ENCODE measurements around the gene HSPG2. TPM values are rescaled to one million over a fixed set of nuclear protein-coding genes. Genes with fewer than 3 reads are reported as not detected.
"Not testable (repeated sequence)": the region's sequence is repeated elsewhere in the genome, so short reads cannot be mapped to it uniquely, and the experiment has no call there.

HSPG2 gene
- total RNA-seq, 1 donor from 2014 or later: 1,732 TPM

- DNase-seq (ENCODE audit: low spot score); H3K36me3 Mint-ChIP-seq (ENCODE audit: low read depth, unreplicated experiment); H3K27me3 Mint-ChIP-seq (ENCODE audit: unreplicated experiment); H3K9me3 Mint-ChIP-seq (ENCODE audit: unreplicated experiment); H3K4me3 Mint-ChIP-seq (ENCODE audit: unreplicated experiment): not testable (repeated sequence)
- Mint-ChIP-seq H3K4me1 (ENCODE audit: unreplicated experiment) (peaks cover 18% of the 10 kb centered on the region), H3K27ac (ENCODE audit: unreplicated experiment) (peak overlapping the region; percentile 64)
Measured at GRCh38 chr1:21973948-21974347, 36.8 kb upstream of the HSPG2 start.

GRCh38 chr1:21972973-21973441, 35.9 kb upstream of the HSPG2 start:
- H3K27me3 Mint-ChIP-seq (ENCODE audit: unreplicated experiment); DNase-seq (ENCODE audit: low spot score); H3K9me3 Mint-ChIP-seq (ENCODE audit: unreplicated experiment); H3K4me3 Mint-ChIP-seq (ENCODE audit: unreplicated experiment); H3K36me3 Mint-ChIP-seq (ENCODE audit: low read depth, unreplicated experiment); H3K27ac Mint-ChIP-seq (ENCODE audit: unreplicated experiment): not testable (repeated sequence)
- H3K4me1 Mint-ChIP-seq (ENCODE audit: unreplicated experiment): peaks cover 23% of the 10 kb centered on the region

GRCh38 chr1:21970523-21970922, 33.4 kb upstream of the HSPG2 start:
- H3K9me3 Mint-ChIP-seq (ENCODE audit: unreplicated experiment); H3K36me3 Mint-ChIP-seq (ENCODE audit: low read depth, unreplicated experiment): not testable (repeated sequence)

GRCh38 chr1:21969066-21969465, 32.0 kb upstream of the HSPG2 start:
- not testable (repeated sequence) for DNase-seq (ENCODE audit: low spot score); H3K27me3 Mint-ChIP-seq (ENCODE audit: unreplicated experiment); H3K36me3 Mint-ChIP-seq (ENCODE audit: low read depth, unreplicated experiment); H3K4me3 Mint-ChIP-seq (ENCODE audit: unreplicated experiment); H3K9me3 Mint-ChIP-seq (ENCODE audit: unreplicated experiment)
- Mint-ChIP-seq H3K4me1 (ENCODE audit: unreplicated experiment) (peaks cover 20% of the 10 kb centered on the region), H3K27ac (ENCODE audit: unreplicated experiment) (peak overlapping the region; percentile 6)

More at GRCh38 chr1:21970523-21970922, 33.4 kb upstream of the HSPG2 start:
- peaks cover 23% of the 10 kb centered on the region for H3K4me1 Mint-ChIP-seq (ENCODE audit: unreplicated experiment)
- H3K27me3 Mint-ChIP-seq (ENCODE audit: unreplicated experiment); H3K27ac Mint-ChIP-seq (ENCODE audit: unreplicated experiment); DNase-seq (ENCODE audit: low spot score); H3K4me3 Mint-ChIP-seq (ENCODE audit: unreplicated experiment): not testable (repeated sequence)

- H3K36me3 Mint-ChIP-seq (ENCODE audit: low read depth, unreplicated experiment); H3K9me3 Mint-ChIP-seq (ENCODE audit: unreplicated experiment); DNase-seq (ENCODE audit: low spot score); H3K4me3 Mint-ChIP-seq (ENCODE audit: unreplicated experiment); H3K27ac Mint-ChIP-seq (ENCODE audit: unreplicated experiment); H3K27me3 Mint-ChIP-seq (ENCODE audit: unreplicated experiment): not testable (repeated sequence)
- H3K4me1 Mint-ChIP-seq (ENCODE audit: unreplicated experiment): peaks cover 26% of the 10 kb centered on the region
Measured at GRCh38 chr1:21967216-21967615, 30.1 kb upstream of the HSPG2 start.

- Mint-ChIP-seq H3K36me3 (ENCODE audit: low read depth, unreplicated experiment) (no peaks in the 10 kb centered on the region), H3K27ac (ENCODE audit: unreplicated experiment) (no peak overlapping the region)
- no peak for TF ChIP-seq CTCF (IDR thresholded peaks at IDR 0.05; ENCODE audit: unreplicated experiment)
Measured at GRCh38 chr1:21966247-21967000, 29.3 kb upstream of the HSPG2 start.

GRCh38 chr1:21963477-21964217, 26.5 kb upstream of the HSPG2 start:
- H3K36me3 Mint-ChIP-seq (ENCODE audit: low read depth, unreplicated experiment): no peaks in the 10 kb centered on the region
- no peaks in the 10 kb centered on the region for H3K9me3 Mint-ChIP-seq (ENCODE audit: unreplicated experiment)
- H3K27me3 Mint-ChIP-seq (ENCODE audit: unreplicated experiment): no peaks in the 10 kb centered on the region
- peak; percentile 87 for DNase-seq (ENCODE audit: low spot score)
- TF ChIP-seq CTCF (IDR thresholded peaks at IDR 0.05; ENCODE audit: unreplicated experiment): peak; percentile 95
- peaks cover 25% of the 10 kb centered on the region for H3K4me1 Mint-ChIP-seq (ENCODE audit: unreplicated experiment)
- no peak overlapping the region for H3K4me3 Mint-ChIP-seq (ENCODE audit: unreplicated experiment)
- peak overlapping the region; percentile 85 for H3K27ac Mint-ChIP-seq (ENCODE audit: unreplicated experiment)

More at GRCh38 chr1:21966247-21967000, 29.3 kb upstream of the HSPG2 start:
- Mint-ChIP-seq H3K9me3 (ENCODE audit: unreplicated experiment) (no peaks in the 10 kb centered on the region), H3K4me1 (ENCODE audit: unreplicated experiment) (peaks cover 28% of the 10 kb centered on the region), H3K27me3 (ENCODE audit: unreplicated experiment) (no peaks in the 10 kb centered on the region), H3K4me3 (ENCODE audit: unreplicated experiment) (no peak overlapping the region)
- DNase-seq (ENCODE audit: low spot score): no peak
